Testis (tissue), 2 donors: ENCODE results near the gene CORIN.

Source experiments
- CTCF ChIP-seq, 3 experiments: fragments of 450-650 bp in 2 of 3; fragments of 200-600 bp in 1 of 3; sonication (generic) in 1 of 3; IDR thresholded peaks; one replicate each; pipeline ENCODE4 v1.5.1; 2016 to 2019; ENCODE audit warnings: antibody characterized with exemption in 3 of 3, mild to moderate bottlenecking in 2 of 3, moderate library complexity in 1 of 3
- POLR2A ChIP-seq: fragments of 450-650 bp; IDR thresholded peaks from one replicate; pipeline ENCODE4 v1.6.1; 2017; ENCODE audit warnings: antibody characterized with exemption, mild to moderate bottlenecking, moderate library complexity

- no peak for TF ChIP-seq POLR2A
- no peak for TF ChIP-seq CTCF (IDR thresholded peaks at IDR 0.05)
Observed at GRCh38 chr4:47567511-47567910, 270.4 kb downstream of the CORIN start.
